C4-2B (cell line): Measurements from ENCODE around the gene SYNRG.

Experiments used
- H3K27ac ChIP-seq: fragments of 450-650 bp; 2 replicates; pipeline ENCODE4 v1.5.1; 2017
- CTCF ChIP-seq: fragments of 450-650 bp; conservative IDR thresholded peaks from 2 replicates; pipeline ENCODE4 v1.5.1; 2017; ENCODE audit warnings: mild to moderate bottlenecking
- ZFX ChIP-seq: fragments of 450-650 bp; IDR thresholded peaks from 2 replicates; pipeline ENCODE4 v1.6.1; 2017

SYNRG gene

GRCh38 chr17:37541880-37542660, 67.1 kb downstream of the SYNRG start:
- TF ChIP-seq ZFX (no peak), CTCF (no peak)
- H3K27ac ChIP-seq, result no peak overlapping the region

- H3K27ac ChIP-seq, result no peak overlapping the region
- TF ChIP-seq CTCF (no peak), ZFX (no peak)
These were observed 70.1 kb downstream of the SYNRG start for GRCh38 chr17:37538981-37539659.

- TF ChIP-seq ZFX (no peak), CTCF (no peak)
- no peak overlapping the region for H3K27ac ChIP-seq
These were observed 73.3 kb downstream of the SYNRG start for GRCh38 chr17:37535906-37536305.

GRCh38 chr17:37532756-37533155, 76.5 kb downstream of the SYNRG start:
- no peak overlapping the region for H3K27ac ChIP-seq
- TF ChIP-seq ZFX, result no peak
- TF ChIP-seq CTCF, result no peak

GRCh38 chr17:37530420-37530819, 78.8 kb downstream of the SYNRG start:
- no peak overlapping the region for H3K27ac ChIP-seq
- TF ChIP-seq CTCF (no peak), ZFX (no peak)

- TF ChIP-seq CTCF (peak; percentile 88), ZFX (no peak)
These were observed 81.9 kb downstream of the SYNRG start for GRCh38 chr17:37527249-37527851.

GRCh38 chr17:37523715-37524219, 85.5 kb downstream of the SYNRG start:
- no peak overlapping the region for H3K27ac ChIP-seq
- TF ChIP-seq CTCF (no peak), ZFX (no peak)

More at GRCh38 chr17:37527249-37527851, 81.9 kb downstream of the SYNRG start:
- H3K27ac ChIP-seq, result no peak overlapping the region
